Mesothelial cell of epicardium (in vitro differentiated cells): ENCODE data around the gene MVB12B. TPM values are rescaled to one million over a fixed set of nuclear protein-coding genes. Genes with fewer than 3 reads are reported as not detected.

Experiments
- DNase-seq, 2 experiments: peaks; one replicate each; pipeline ENCODE4 v3.0.0; 2021; ENCODE audit warnings: low spot score in 2 of 2; ENCODE audit not compliant: unreplicated experiment in 2 of 2
- H3K27ac Mint-ChIP-seq: 2 replicates; pipeline ENCODE4 v1.8.0; 2021; ENCODE audit warnings: mixed read lengths
- H3K27me3 Mint-ChIP-seq: 2 replicates; pipeline ENCODE4 v1.8.0; 2021; ENCODE audit warnings: low read depth, mixed read lengths
- H3K36me3 Mint-ChIP-seq: 2 replicates; pipeline ENCODE4 v1.8.0; 2021; ENCODE audit warnings: mixed read lengths
- H3K4me1 Mint-ChIP-seq: 2 replicates; pipeline ENCODE4 v1.8.0; 2021; ENCODE audit warnings: mixed read lengths
- H3K4me3 Mint-ChIP-seq: 2 replicates; pipeline ENCODE4 v1.8.0; 2021; ENCODE audit warnings: mild to moderate bottlenecking, moderate library complexity, mixed read lengths
- H3K9me3 Mint-ChIP-seq: 2 replicates; pipeline ENCODE4 v1.8.0; 2021; ENCODE audit warnings: mixed read lengths
- CTCF ChIP-seq: fragments of 200-600 bp; sonication (generic); IDR thresholded peaks from one replicate; pipeline ENCODE4 v1.5.0; 2021; ENCODE audit warnings: antibody characterized with exemption; ENCODE audit not compliant: unreplicated experiment
- total RNA-seq: library from RNA; stranded (reverse); gene quantifications from 3 replicates; pipeline ENCODE4 v1.2.1, GENCODE V29; 2021

Gene MVB12B
- total RNA-seq, 1 donor from 2014 or later = 43.7 TPM

GRCh38 chr9:126497660-126498275 lies 171.1 kb downstream of the MVB12B start:
- Mint-ChIP-seq H3K27ac (peak overlapping the region; percentile 34), H3K9me3 (no peaks in the 10 kb centered on the region), H3K27me3 (peaks cover 17% of the 10 kb centered on the region), H3K4me3 (no peak overlapping the region), H3K36me3 (no peaks in the 10 kb centered on the region), H3K4me1 (peaks cover 11% of the 10 kb centered on the region)
- no peak for DNase-seq
- no peak for TF ChIP-seq CTCF

- Mint-ChIP-seq H3K36me3 (no peaks in the 10 kb centered on the region), H3K4me3 (no peak overlapping the region), H3K27ac (no peak overlapping the region), H3K27me3 (peaks cover 17% of the 10 kb centered on the region), H3K4me1 (peaks cover 11% of the 10 kb centered on the region), H3K9me3 (no peaks in the 10 kb centered on the region)
- TF ChIP-seq CTCF = no peak
- no peak for DNase-seq
Observed at GRCh38 chr9:126498331-126498730, 171.7 kb downstream of the MVB12B start.

- no peak overlapping the region for H3K27ac Mint-ChIP-seq
- H3K4me1 Mint-ChIP-seq = peaks cover 11% of the 10 kb centered on the region
- H3K9me3 Mint-ChIP-seq = no peaks in the 10 kb centered on the region
- DNase-seq = peak in 1 of 2 experiments; percentile 73
- H3K27me3 Mint-ChIP-seq = peaks cover 17% of the 10 kb centered on the region
- no peaks in the 10 kb centered on the region for H3K36me3 Mint-ChIP-seq
- H3K4me3 Mint-ChIP-seq = peak overlapping the region; percentile 69
- TF ChIP-seq CTCF = peak; percentile 100
Observed at GRCh38 chr9:126499005-126499910, 172.6 kb downstream of the MVB12B start.

GRCh38 chr9:126499911-126500599 lies 173.4 kb downstream of the MVB12B start:
- TF ChIP-seq CTCF = no peak

GRCh38 chr9:126500600-126501382 lies 174.2 kb downstream of the MVB12B start:
- no peak overlapping the region for H3K27ac Mint-ChIP-seq
- H3K4me3 Mint-ChIP-seq = peak overlapping the region; percentile 57
- peaks cover 11% of the 10 kb centered on the region for H3K4me1 Mint-ChIP-seq

More at GRCh38 chr9:126499911-126500599, 173.4 kb downstream of the MVB12B start:
- H3K27me3 Mint-ChIP-seq = peaks cover 17% of the 10 kb centered on the region
- peaks cover 11% of the 10 kb centered on the region for H3K4me1 Mint-ChIP-seq
- H3K36me3 Mint-ChIP-seq = no peaks in the 10 kb centered on the region
- H3K27ac Mint-ChIP-seq = no peak overlapping the region
- H3K9me3 Mint-ChIP-seq = no peaks in the 10 kb centered on the region
- DNase-seq = peak in 1 of 2 experiments; percentile 16
- H3K4me3 Mint-ChIP-seq = peak overlapping the region; percentile 58

More at GRCh38 chr9:126500600-126501382, 174.2 kb downstream of the MVB12B start:
- H3K36me3 Mint-ChIP-seq = no peaks in the 10 kb centered on the region
- H3K9me3 Mint-ChIP-seq = no peaks in the 10 kb centered on the region
- peak; percentile 98 for TF ChIP-seq CTCF
- peaks cover 17% of the 10 kb centered on the region for H3K27me3 Mint-ChIP-seq
- peak; percentile 70 to 90 for DNase-seq
